Activated CD4-positive, alpha-beta T cell treated with anti-CD3 and anti-CD28 coated beads, Interleukin-2, Interleukin-6, amounts not matched to agents 100 ng/mL and 50 ng/mL, durations not matched to agents 16 hours and 8 hours (primary cell): ENCODE results near the gene PDE4D.
A peak's percentile ranks its signal among the peaks of the same experiment; 100 is the strongest.

Experiments
- DNase-seq: peaks from one replicate; pipeline ENCODE4 v3.0.0-alpha.2; 2020

Gene PDE4D

GRCh38 chr5:59648949-59649921, 244.3 kb downstream of the PDE4D start:
- DNase-seq: no peak

DNA sequence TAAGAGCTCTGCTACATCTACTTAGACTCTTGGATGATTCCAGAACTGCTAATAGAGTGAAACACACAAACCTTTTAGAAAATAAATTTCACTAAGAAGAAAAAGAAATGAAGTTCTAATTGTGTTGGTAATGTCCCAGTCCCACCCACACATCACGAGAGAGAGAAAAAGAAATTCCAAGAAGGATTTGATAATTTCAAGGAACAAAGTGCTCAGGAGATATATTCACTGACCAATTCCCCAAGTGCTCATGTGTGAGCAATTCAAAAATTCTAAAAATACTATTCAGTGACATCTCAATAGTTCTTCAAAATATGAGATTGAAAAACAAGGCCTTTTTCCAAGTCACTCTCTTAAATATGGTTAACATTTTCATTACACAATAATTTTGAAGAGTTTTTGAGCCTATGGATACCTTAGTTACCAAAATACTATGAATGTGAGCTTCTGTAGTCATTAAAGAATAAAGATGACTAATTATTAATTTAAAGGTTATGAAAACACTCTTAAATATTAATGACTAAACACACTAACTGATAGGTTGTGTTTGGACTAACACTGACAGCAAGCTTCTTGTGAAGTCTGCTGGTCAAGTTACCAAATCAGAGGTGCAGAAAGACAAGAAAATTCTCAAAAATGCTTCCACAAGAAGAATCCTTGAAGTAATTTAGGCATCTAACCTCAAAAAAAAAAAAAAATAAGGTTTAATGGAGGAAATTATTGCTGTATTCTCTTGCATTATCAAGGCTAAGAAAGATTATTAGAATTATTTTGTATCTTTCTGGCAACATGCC, 245.3 kb downstream of the PDE4D start:
- no peak for DNase-seq

GRCh38 chr5:59645380-59645779, 248.1 kb downstream of the PDE4D start:
- DNase-seq: no peak

- no peak for DNase-seq
Measured at GRCh38 chr5:59640411-59640810, 253.1 kb downstream of the PDE4D start.

GRCh38 chr5:59637884-59638580, 255.5 kb downstream of the PDE4D start:
- DNase-seq: no peak

DNA sequence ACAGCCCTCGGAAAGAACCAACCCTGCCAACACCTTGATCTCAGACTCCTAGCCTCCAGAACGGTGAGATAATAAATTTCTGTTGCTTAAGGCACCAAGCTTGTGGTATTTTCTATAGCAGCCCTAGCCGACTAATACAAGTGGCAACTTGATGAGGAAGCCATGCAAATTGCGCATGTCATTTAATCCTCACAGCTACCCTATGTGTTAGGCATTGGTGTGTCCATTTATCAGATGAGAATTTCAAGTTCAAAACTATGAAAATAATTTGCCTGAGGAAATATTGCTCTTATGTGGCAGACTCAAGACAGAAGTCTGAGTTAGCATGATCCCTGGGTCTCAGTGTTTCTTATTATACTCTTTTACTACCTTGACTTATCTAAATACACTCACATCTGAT, 264.0 kb downstream of the PDE4D start:
- DNase-seq: no peak

DNA sequence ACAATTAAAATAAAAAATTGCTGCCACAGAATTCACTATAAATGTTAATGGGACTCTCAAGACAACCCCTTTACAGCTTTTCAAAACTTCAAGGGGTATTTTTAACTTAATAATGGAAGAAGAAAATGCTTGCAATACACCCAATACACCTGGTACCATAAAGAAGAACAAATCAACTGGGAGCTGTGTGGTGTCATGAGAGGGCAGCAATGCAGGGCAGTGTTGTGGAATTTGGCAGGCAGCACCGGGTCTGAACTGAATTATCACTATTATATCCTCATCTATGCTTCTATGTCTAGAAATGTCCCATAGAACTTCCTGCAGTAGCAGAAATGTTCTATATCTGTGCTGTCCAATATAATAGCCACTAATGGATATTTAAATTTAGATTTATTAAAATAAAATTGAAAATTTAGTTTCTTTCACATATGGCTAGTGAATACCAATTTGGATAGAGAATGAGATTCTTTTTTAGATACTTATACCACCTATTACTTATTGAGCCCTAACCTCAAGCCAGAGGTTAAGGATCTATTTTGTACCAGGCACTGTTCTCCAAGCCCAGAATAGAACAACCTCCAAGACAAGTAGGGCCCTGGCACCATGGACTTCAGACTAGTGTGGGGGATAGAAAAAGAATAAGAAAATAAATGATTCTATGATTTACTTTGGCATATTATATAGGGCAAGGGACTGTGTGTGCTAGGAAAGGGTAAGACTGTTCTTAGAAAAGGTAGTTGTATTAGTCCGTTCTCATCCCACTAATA, 265.3 kb downstream of the PDE4D start:
- DNase-seq: no peak

- DNase-seq: no peak
Measured at GRCh38 chr5:59624898-59625297, 268.6 kb downstream of the PDE4D start.

DNA sequence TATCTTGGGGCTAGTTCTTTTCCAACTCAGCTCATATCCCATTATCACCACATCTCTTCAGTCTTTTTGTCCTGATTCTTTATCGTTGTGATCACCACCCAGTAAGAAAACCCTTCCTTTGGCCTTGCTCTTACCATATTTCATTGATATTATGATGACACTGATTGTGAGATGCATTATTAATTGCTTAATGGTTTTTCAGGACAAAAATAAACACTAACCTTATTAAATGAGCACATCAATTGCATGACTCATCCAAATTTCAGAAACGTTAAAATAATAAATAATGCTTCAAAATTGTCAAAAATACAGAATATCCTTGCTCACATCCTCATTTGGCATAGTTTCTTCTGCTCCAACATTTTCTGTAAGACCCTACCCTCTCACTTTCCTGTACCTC, 270.7 kb downstream of the PDE4D start:
- no peak for DNase-seq

GRCh38 chr5:59621477-59621876, 272.0 kb downstream of the PDE4D start:
- DNase-seq: no peak

DNA sequence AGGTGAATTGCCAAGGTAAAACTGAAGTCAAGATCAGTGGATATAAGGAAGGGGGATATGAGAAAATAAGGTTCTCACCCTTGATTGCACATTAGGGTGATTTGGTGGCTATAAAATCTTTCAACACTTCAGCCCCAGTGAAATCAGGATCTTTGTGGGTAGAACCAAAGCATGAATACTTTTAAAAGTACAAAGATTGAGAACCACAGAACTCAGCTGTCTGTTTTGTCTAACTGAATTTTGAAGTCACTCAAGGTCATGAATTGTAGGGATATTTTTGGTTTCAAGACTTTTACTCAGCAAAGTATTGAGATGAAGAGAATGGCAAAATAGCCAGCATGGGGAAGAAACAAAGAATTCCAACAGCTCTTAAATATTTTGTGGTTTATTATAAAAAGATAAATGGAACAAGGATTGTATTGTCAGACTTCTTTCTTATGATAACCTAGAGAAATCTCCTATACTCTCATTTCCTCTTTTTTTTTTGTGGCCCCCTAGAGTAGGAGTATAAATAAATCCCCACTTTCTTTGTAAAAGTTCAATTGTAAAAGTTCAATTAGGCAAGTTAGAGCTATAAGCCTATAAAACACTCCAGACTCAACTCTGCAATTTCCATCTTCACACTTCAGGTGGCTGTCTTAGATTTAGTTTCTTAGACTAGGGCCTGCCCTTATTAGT, 272.9 kb downstream of the PDE4D start:
- no peak for DNase-seq

- no peak for DNase-seq
Measured at GRCh38 chr5:59618644-59619043, 274.9 kb downstream of the PDE4D start.

DNA sequence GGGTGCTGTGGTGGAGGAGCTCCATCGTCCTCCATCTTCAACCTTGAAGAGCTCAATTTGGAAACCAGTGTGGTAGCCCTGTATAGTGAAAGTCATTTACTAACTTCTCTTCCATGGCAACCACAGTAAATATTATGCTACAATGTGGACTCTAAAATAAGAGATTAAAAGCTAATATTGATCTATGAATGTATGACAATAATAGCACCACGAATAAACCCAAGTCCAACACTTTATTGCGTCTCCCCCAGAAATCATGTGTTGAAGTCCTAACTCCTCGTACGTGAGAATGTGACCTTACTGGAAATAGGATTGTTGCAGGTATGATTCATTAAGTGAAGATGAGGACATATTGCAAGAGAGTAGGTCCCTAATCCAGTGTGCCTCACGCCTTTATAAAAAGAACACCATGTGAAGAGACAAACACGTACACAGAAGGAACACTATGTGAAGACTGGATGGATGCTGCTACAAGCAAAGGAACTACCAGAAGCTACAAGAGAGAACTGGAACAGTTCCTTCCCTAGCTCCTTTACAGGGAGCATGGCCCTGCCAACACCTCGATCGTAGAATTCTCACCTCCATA, 276.2 kb downstream of the PDE4D start:
- DNase-seq: no peak

DNA sequence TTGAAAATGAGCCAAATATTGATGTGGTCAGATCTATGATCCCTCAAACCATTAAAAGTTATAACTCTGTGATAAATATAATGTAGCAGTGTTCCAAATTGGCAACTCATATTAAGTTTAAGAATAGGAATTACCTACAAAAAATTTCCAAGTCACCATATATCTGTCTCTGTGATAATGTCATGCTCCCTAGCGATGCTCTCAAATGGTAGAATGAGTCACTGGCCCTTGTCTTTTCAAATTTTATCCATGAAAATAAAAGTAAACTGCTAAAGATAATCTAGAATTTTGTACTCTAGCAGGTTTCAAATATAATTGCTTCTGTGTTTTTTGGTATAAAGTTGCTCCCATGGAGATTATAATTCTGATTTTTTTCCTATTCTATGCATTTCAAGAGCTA, 277.1 kb downstream of the PDE4D start:
- DNase-seq: no peak

- no peak for DNase-seq
Measured at GRCh38 chr5:59615272-59615671, 278.3 kb downstream of the PDE4D start.

GRCh38 chr5:59609501-59610265, 283.8 kb downstream of the PDE4D start:
- DNase-seq: peak; percentile 78

GRCh38 chr5:59608745-59609144, 284.8 kb downstream of the PDE4D start:
- peak; percentile 79 for DNase-seq

DNA sequence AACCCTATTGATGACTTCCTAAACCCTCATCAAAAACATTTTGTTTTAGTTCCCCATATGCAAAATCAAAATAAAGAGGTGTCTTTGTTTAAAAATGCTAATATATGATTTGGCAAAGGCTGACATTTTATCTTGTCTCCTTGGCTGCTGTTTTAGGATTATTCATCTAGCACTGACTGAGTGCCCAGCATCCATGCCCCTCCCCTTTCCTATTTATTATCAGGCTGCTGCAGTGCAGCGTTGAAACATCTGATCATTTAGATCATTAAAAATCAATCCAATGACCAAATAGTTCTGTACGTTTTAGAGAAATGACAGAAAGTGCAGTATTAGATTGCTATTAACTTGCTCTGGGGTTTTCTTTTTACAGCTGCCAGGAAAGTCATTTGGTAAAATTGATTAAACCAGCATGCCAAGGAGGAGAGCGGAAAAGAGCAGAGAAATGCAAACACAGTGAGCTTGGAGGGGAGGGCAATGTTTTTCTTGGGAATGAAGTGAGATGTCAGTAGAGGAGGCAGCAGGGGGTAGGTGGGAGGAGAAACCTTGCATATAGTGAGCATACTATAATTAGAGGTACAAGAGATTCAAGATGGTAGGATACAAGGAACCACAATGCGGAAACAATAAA, 286.3 kb downstream of the PDE4D start:
- DNase-seq: no peak

DNA sequence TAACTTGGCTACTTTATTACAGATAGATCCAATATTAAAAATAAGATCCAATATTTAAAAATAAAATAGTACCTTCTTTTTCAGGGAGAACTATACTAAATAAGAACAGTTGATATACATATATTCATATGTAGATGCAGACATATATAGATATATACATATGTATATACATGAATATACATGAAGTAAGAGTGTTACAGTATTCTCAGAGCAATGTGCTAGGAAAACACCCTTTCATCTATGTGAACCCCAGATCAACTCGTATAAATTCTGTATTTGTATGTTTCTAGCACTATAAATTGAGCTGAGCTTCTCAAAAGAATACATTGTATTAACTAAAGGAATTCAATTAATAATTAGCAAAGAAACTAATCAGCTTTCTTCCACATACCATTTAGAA, 287.6 kb downstream of the PDE4D start:
- no peak for DNase-seq

- no peak for DNase-seq
Measured at GRCh38 chr5:59604111-59604510, 289.4 kb downstream of the PDE4D start.
